HG03066 (cell line): Measurements from ENCODE around the gene CAP1.
"Not testable (repeated sequence)": the region's sequence is repeated elsewhere in the genome, so short reads cannot be mapped to it uniquely, and the experiment has no call there.

Source experiments
- ATAC-seq: cut with Tn5 transposase; IDR thresholded peaks from one replicate; pipeline ENCODE4 v1.9.1; 2021; ENCODE audit warnings: low read depth; ENCODE audit not compliant: unreplicated experiment

Gene CAP1

GRCh38 chr1:40030528-40031135, 9.9 kb upstream of the CAP1 start:
- no peak for ATAC-seq

GRCh38 chr1:40032240-40032891, 8.2 kb upstream of the CAP1 start:
- no peak for ATAC-seq

GRCh38 chr1:40034869-40035268, 5.7 kb upstream of the CAP1 start:
- no peak for ATAC-seq

- ATAC-seq, result no peak
These were observed 4.0 kb upstream of the CAP1 start for GRCh38 chr1:40036574-40036973.

- not testable (repeated sequence) for ATAC-seq
These were observed 3.3 kb upstream of the CAP1 start for GRCh38 chr1:40037254-40037653.

- no peak for ATAC-seq
These were observed 1.8 kb upstream of the CAP1 start for GRCh38 chr1:40038697-40039096.

- peak; percentile 16 for ATAC-seq
These were observed 1.2 kb upstream of the CAP1 start for GRCh38 chr1:40039245-40039756.

- peak; percentile 67 for ATAC-seq
These were observed 595 bp upstream of the CAP1 start for GRCh38 chr1:40039757-40040510.

- no peak for ATAC-seq
These were observed 923 bp downstream of the CAP1 start for GRCh38 chr1:40041466-40041838.

- no peak for ATAC-seq
These were observed 1.8 kb downstream of the CAP1 start for GRCh38 chr1:40042341-40042740.

- ATAC-seq, result no peak
These were observed 3.6 kb downstream of the CAP1 start for GRCh38 chr1:40044110-40044509.

- no peak for ATAC-seq
These were observed 4.7 kb downstream of the CAP1 start for GRCh38 chr1:40045182-40045581.

- no peak for ATAC-seq
These were observed 5.2 kb downstream of the CAP1 start for GRCh38 chr1:40045766-40046165.

- ATAC-seq, result no peak
These were observed 6.7 kb downstream of the CAP1 start for GRCh38 chr1:40047276-40047675.

GRCh38 chr1:40047769-40048168, 7.2 kb downstream of the CAP1 start:
- ATAC-seq, result no peak

- no peak for ATAC-seq
These were observed 9.2 kb downstream of the CAP1 start for GRCh38 chr1:40049725-40050124.

- ATAC-seq, result no peak
These were observed 10.3 kb downstream of the CAP1 start for GRCh38 chr1:40050863-40051262.

- ATAC-seq, result no peak
These were observed 12.8 kb downstream of the CAP1 start for GRCh38 chr1:40053138-40053887.

- ATAC-seq, result no peak
These were observed 16.2 kb downstream of the CAP1 start for GRCh38 chr1:40056519-40057309.
